ENCODE data around the gene RASSF4.

The RASSF4 gene

GRCh38 chr10:44978213-44978569, 18.6 kb downstream of the RASSF4 start:
- Histone ChIP-seq H3K27ac (ENCODE audit: low read depth, low read length, severe bottlenecking) (peak overlapping the region; percentile 76), H3K4me1 (ENCODE audit: control insufficient read depth, insufficient read depth, low read length, poor library complexity, severe bottlenecking) (peaks cover 78% of the 10 kb centered on the region)
- WGBS, 2 experiments (ENCODE audit: insufficient coverage in 2 of 2): 82 to 93% methylated on average over 2 to 3 of the region's 4 CpGs

GRCh38 chr10:44978570-44979280, 19.1 kb downstream of the RASSF4 start, which contains the start of gene DEPP1:
DEPP1 (minus strand) TSS chr10:44978809; CDS start chr10:44978030, 779 bp downstream.
- peak within 1 kb of the TSS; percentile 76 for H3K27ac ChIP-seq (ENCODE audit: low read depth, low read length, severe bottlenecking)
- peaks cover 10% of the 10 kb centered on the region for H3K36me3 ChIP-seq (ENCODE audit: control insufficient read depth, insufficient read depth, low read length)
- H3K4me3 ChIP-seq (ENCODE audit: extremely low read depth, insufficient read depth, low read length, poor library complexity, severe bottlenecking): peak within 1 kb of the TSS; percentile 36
- H3K4me1 ChIP-seq (ENCODE audit: control insufficient read depth, insufficient read depth, low read length, poor library complexity, severe bottlenecking): peaks cover 78% of the 10 kb centered on the region
- H3K9me3 ChIP-seq (ENCODE audit: control insufficient read depth, low read length): no peaks in the 10 kb centered on the region
- WGBS, 2 experiments (ENCODE audit: insufficient coverage in 2 of 2): 24 to 31% methylated on average over 7 to 11 of the region's 12 CpGs

More at GRCh38 chr10:44978213-44978569, 18.6 kb downstream of the RASSF4 start:
- Histone ChIP-seq H3K36me3 (ENCODE audit: control insufficient read depth, insufficient read depth, low read length) (peaks cover 10% of the 10 kb centered on the region), H3K9me3 (ENCODE audit: control insufficient read depth, low read length) (no peaks in the 10 kb centered on the region), H3K4me3 (ENCODE audit: extremely low read depth, insufficient read depth, low read length, poor library complexity, severe bottlenecking) (peak overlapping the region; percentile 36)

GRCh38 chr10:44979281-44980191, 19.9 kb downstream of the RASSF4 start:
- WGBS, 2 experiments (ENCODE audit: insufficient coverage in 2 of 2): 81 to 85% methylated on average over 12 of the region's 13 CpGs
- peak overlapping the region; percentile 72 for H3K27ac ChIP-seq (ENCODE audit: low read depth, low read length, severe bottlenecking)
- peaks cover 10% of the 10 kb centered on the region for H3K36me3 ChIP-seq (ENCODE audit: control insufficient read depth, insufficient read depth, low read length)
- H3K9me3 ChIP-seq (ENCODE audit: control insufficient read depth, low read length): no peaks in the 10 kb centered on the region
- no peak overlapping the region for H3K4me3 ChIP-seq (ENCODE audit: extremely low read depth, insufficient read depth, low read length, poor library complexity, severe bottlenecking)
- peaks cover 74% of the 10 kb centered on the region for H3K4me1 ChIP-seq (ENCODE audit: control insufficient read depth, insufficient read depth, low read length, poor library complexity, severe bottlenecking)

DNA sequence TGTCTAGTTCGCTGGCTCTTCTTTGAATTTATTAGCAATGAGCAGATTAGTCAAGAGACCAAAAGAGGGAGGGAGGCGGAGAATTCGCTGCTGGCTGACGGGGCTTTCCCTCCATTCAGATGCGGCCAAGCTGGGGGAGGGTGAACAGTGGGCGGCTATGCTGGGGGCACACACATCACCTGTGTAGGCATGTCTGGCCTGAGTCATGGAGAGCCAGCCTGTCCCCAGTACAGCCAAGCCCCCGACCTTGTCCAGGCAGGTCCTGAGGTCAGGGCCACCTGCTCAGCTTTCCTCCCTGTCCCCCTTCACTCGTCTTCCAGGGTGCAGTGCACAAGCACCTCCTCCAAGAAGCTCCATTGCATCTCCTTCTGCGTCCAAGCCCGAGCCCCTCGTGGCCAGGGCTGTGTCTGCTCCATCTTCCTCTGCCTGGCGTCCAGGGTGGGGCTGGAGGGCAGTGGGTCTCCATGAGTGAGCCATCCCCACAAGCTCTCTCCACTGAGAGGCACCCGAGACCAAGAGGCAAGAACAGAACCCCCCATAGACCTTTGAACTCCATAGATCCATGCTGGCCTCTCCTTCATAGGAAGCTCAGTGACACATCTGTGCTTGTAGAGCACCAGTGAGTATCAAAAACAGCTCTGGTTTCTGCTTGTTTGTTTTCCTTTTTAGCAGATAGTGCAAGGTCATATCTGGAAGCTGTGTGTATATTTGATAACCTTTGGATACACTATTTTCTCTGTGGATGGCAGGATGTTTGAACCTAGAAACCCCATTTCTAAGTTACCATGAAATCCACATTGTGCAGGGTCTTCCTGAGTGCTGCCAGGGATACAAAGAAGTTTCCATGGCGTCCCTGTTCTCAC, 20.9 kb downstream of the RASSF4 start:
- H3K4me1 ChIP-seq (ENCODE audit: control insufficient read depth, insufficient read depth, low read length, poor library complexity, severe bottlenecking): peaks cover 80% of the 10 kb centered on the region
- H3K4me3 ChIP-seq (ENCODE audit: extremely low read depth, insufficient read depth, low read length, poor library complexity, severe bottlenecking): no peak overlapping the region
- peak overlapping the region; percentile 65 for H3K27ac ChIP-seq (ENCODE audit: low read depth, low read length, severe bottlenecking)
- no peaks in the 10 kb centered on the region for H3K9me3 ChIP-seq (ENCODE audit: control insufficient read depth, low read length)
- WGBS, 2 experiments (ENCODE audit: insufficient coverage in 2 of 2): 69 to 73% methylated on average over 11 to 12 of the region's 14 CpGs
- peaks cover 10% of the 10 kb centered on the region for H3K36me3 ChIP-seq (ENCODE audit: control insufficient read depth, insufficient read depth, low read length)

GRCh38 chr10:44981172-44982113, 21.8 kb downstream of the RASSF4 start:
- Histone ChIP-seq H3K9me3 (ENCODE audit: control insufficient read depth, low read length) (no peaks in the 10 kb centered on the region), H3K4me1 (ENCODE audit: control insufficient read depth, insufficient read depth, low read length, poor library complexity, severe bottlenecking) (peaks cover 80% of the 10 kb centered on the region)

GRCh38 chr10:44982114-44982460, 22.5 kb downstream of the RASSF4 start:
- Histone ChIP-seq H3K36me3 (ENCODE audit: control insufficient read depth, insufficient read depth, low read length) (peaks cover 4% of the 10 kb centered on the region), H3K4me1 (ENCODE audit: control insufficient read depth, insufficient read depth, low read length, poor library complexity, severe bottlenecking) (peaks cover 84% of the 10 kb centered on the region), H3K27ac (ENCODE audit: low read depth, low read length, severe bottlenecking) (peak overlapping the region; percentile 65), H3K9me3 (ENCODE audit: control insufficient read depth, low read length) (no peaks in the 10 kb centered on the region), H3K4me3 (ENCODE audit: extremely low read depth, insufficient read depth, low read length, poor library complexity, severe bottlenecking) (no peak overlapping the region)
- 88 to 95% methylated on average over 9 of the region's 9 CpGs for WGBS, 2 experiments (ENCODE audit: insufficient coverage in 2 of 2)

More at GRCh38 chr10:44981172-44982113, 21.8 kb downstream of the RASSF4 start:
- Histone ChIP-seq H3K36me3 (ENCODE audit: control insufficient read depth, insufficient read depth, low read length) (peaks cover 10% of the 10 kb centered on the region), H3K4me3 (ENCODE audit: extremely low read depth, insufficient read depth, low read length, poor library complexity, severe bottlenecking) (no peak overlapping the region), H3K27ac (ENCODE audit: low read depth, low read length, severe bottlenecking) (peak overlapping the region; percentile 65)
- whole genome bisulfite sequencing, 2 experiments (ENCODE audit: insufficient coverage in 2 of 2): 86 to 96% methylated on average over 7 to 11 of the region's 11 CpGs

- H3K27ac ChIP-seq (ENCODE audit: low read depth, low read length, severe bottlenecking): no peak overlapping the region
- peaks cover 1% of the 10 kb centered on the region for H3K36me3 ChIP-seq (ENCODE audit: control insufficient read depth, insufficient read depth, low read length)
- no peak overlapping the region for H3K4me3 ChIP-seq (ENCODE audit: extremely low read depth, insufficient read depth, low read length, poor library complexity, severe bottlenecking)
- 87 to 95% methylated on average over 7 to 9 of the region's 9 CpGs for WGBS, 2 experiments (ENCODE audit: insufficient coverage in 2 of 2)
- H3K9me3 ChIP-seq (ENCODE audit: control insufficient read depth, low read length): no peaks in the 10 kb centered on the region
- H3K4me1 ChIP-seq (ENCODE audit: control insufficient read depth, insufficient read depth, low read length, poor library complexity, severe bottlenecking): peaks cover 80% of the 10 kb centered on the region
Measured at GRCh38 chr10:44982496-44982895, 22.9 kb downstream of the RASSF4 start.

- peaks cover 73% of the 10 kb centered on the region for H3K4me1 ChIP-seq (ENCODE audit: control insufficient read depth, insufficient read depth, low read length, poor library complexity, severe bottlenecking)
- H3K9me3 ChIP-seq (ENCODE audit: control insufficient read depth, low read length): no peaks in the 10 kb centered on the region
- no peaks in the 10 kb centered on the region for H3K36me3 ChIP-seq (ENCODE audit: control insufficient read depth, insufficient read depth, low read length)
- 92 to 95% methylated on average over 12 to 13 of the region's 13 CpGs for WGBS, 2 experiments (ENCODE audit: insufficient coverage in 2 of 2)
- H3K27ac ChIP-seq (ENCODE audit: low read depth, low read length, severe bottlenecking): no peak overlapping the region
- H3K4me3 ChIP-seq (ENCODE audit: extremely low read depth, insufficient read depth, low read length, poor library complexity, severe bottlenecking): no peak overlapping the region
Measured at GRCh38 chr10:44983066-44983894, 23.7 kb downstream of the RASSF4 start.

GRCh38 chr10:44983895-44984278, 24.3 kb downstream of the RASSF4 start:
- no peak overlapping the region for H3K27ac ChIP-seq (ENCODE audit: low read depth, low read length, severe bottlenecking)
- no peak overlapping the region for H3K4me3 ChIP-seq (ENCODE audit: extremely low read depth, insufficient read depth, low read length, poor library complexity, severe bottlenecking)
- H3K36me3 ChIP-seq (ENCODE audit: control insufficient read depth, insufficient read depth, low read length): no peaks in the 10 kb centered on the region
- 91 to 95% methylated on average over 10 of the region's 10 CpGs for WGBS, 2 experiments (ENCODE audit: insufficient coverage in 2 of 2)
- H3K9me3 ChIP-seq (ENCODE audit: control insufficient read depth, low read length): no peaks in the 10 kb centered on the region
- peaks cover 68% of the 10 kb centered on the region for H3K4me1 ChIP-seq (ENCODE audit: control insufficient read depth, insufficient read depth, low read length, poor library complexity, severe bottlenecking)

All from mesodermal cell (in vitro differentiated cells).